Cardiac muscle cell (in vitro differentiated cells and primary cell): ENCODE measurements around the gene R3HDM2. TPM values are rescaled to one million over a fixed set of nuclear protein-coding genes. Genes with fewer than 3 reads are reported as not detected.
"Not testable (repeated sequence)": the region's sequence is repeated elsewhere in the genome, so short reads cannot be mapped to it uniquely, and the experiment has no call there.

Source experiments
- DNase-seq, 2 donors: peaks; one replicate each; pipeline versions ENCODE4 v3.0.0 to v3.0.0-alpha.2; 2010 to 2017; ENCODE audit warnings: low read depth in 1 of 2, low spot score in 1 of 2
- H3K27ac ChIP-seq: fragments of 200-600 bp; sonication (generic); 2 replicates; pipeline ENCODE4 v1.5.1; 2016
- H3K27me3 ChIP-seq: fragments of 200-600 bp; sonication (generic); 2 replicates; pipeline ENCODE4 v1.6.0; 2016; ENCODE audit warnings: control low read depth
- H3K36me3 ChIP-seq: fragments of 200-600 bp; sonication (generic); 2 replicates; pipeline ENCODE4 v1.5.1; 2016; ENCODE audit warnings: control low read depth
- H3K4me1 ChIP-seq: fragments of 200-600 bp; sonication (generic); 2 replicates; pipeline ENCODE4 v1.8.1; 2017; ENCODE audit warnings: low read depth, mild to moderate bottlenecking, mixed run types
- H3K4me3 ChIP-seq: fragments of 200-600 bp; sonication (generic); 2 replicates; pipeline ENCODE4 v1.5.1; 2016; ENCODE audit warnings: mild to moderate bottlenecking
- H3K9me3 ChIP-seq: fragments of 200-600 bp; sonication (generic); 2 replicates; pipeline ENCODE4 v1.5.1; 2017; ENCODE audit warnings: low read depth, mild to moderate bottlenecking, control low read depth
- CTCF ChIP-seq: IDR thresholded peaks from 2 replicates; pipeline ENCODE4 v1.5.1; 2012; ENCODE audit warnings: low read depth, mild to moderate bottlenecking, low read length
- polyA plus RNA-seq: library from polyadenylated mRNA; unstranded; fragments of >200 nt; fragmentation: Nextera tagmentation; extraction: Ambion mirVana; gene quantifications from 2 replicates; pipeline ENCODE4 v1.2.1, GENCODE V29; 2016
- total RNA-seq: library from RNA; depleted of rRNA; stranded (reverse); fragments of >200 nt; gene quantifications from 2 replicates; pipeline ENCODE4 v1.2.3, GENCODE V29; 2016

The R3HDM2 gene
- total and polyA plus RNA-seq, 2 experiments from 2014 or later: 23.3 to 59.9 TPM

GRCh38 chr12:57431654-57432188 is 878 bp upstream of the R3HDM2 start:
- Histone ChIP-seq H3K27ac (peak overlapping the region; percentile 97), H3K4me1 (peaks cover 15% of the 10 kb centered on the region)
- TF ChIP-seq CTCF: no peak

GRCh38 chr12:57430112-57430930 is 522 bp downstream of the R3HDM2 start:
- H3K27ac ChIP-seq: peak overlapping the region; percentile 97
- H3K9me3 ChIP-seq: no peaks in the 10 kb centered on the region
- H3K27me3 ChIP-seq: no peaks in the 10 kb centered on the region
- H3K36me3 ChIP-seq: no peaks in the 10 kb centered on the region
- H3K4me3 ChIP-seq: peak overlapping the region; percentile 72
- DNase-seq: peak; percentile 30 to 80
- H3K4me1 ChIP-seq: peaks cover 15% of the 10 kb centered on the region
- TF ChIP-seq CTCF: no peak

More at GRCh38 chr12:57431654-57432188, 878 bp upstream of the R3HDM2 start:
- Histone ChIP-seq H3K9me3 (no peaks in the 10 kb centered on the region), H3K4me3 (no peak overlapping the region), H3K36me3 (no peaks in the 10 kb centered on the region), H3K27me3 (no peaks in the 10 kb centered on the region)
- no peak for DNase-seq

GRCh38 chr12:57429473-57430111 is 1.3 kb downstream of the R3HDM2 start:
- no peaks in the 10 kb centered on the region for H3K9me3 ChIP-seq
- peak overlapping the region; percentile 97 for H3K27ac ChIP-seq
- TF ChIP-seq CTCF: no peak
- peak in 1 of 2 donors; percentile 11 for DNase-seq
- peaks cover 15% of the 10 kb centered on the region for H3K4me1 ChIP-seq
- no peaks in the 10 kb centered on the region for H3K36me3 ChIP-seq
- H3K4me3 ChIP-seq: peak overlapping the region; percentile 72
- H3K27me3 ChIP-seq: no peaks in the 10 kb centered on the region

- H3K4me1 ChIP-seq: peaks cover 15% of the 10 kb centered on the region
- H3K27ac ChIP-seq: peak overlapping the region; percentile 97
- no peak overlapping the region for H3K4me3 ChIP-seq
- no peaks in the 10 kb centered on the region for H3K27me3 ChIP-seq
- no peak for TF ChIP-seq CTCF
- H3K36me3 ChIP-seq: no peaks in the 10 kb centered on the region
- no peaks in the 10 kb centered on the region for H3K9me3 ChIP-seq
- DNase-seq: no peak
Observed at GRCh38 chr12:57428965-57429364, 1.9 kb downstream of the R3HDM2 start.

- H3K36me3 ChIP-seq, H3K4me3 ChIP-seq, H3K27me3 ChIP-seq, H3K27ac ChIP-seq, H3K9me3 ChIP-seq, DNase-seq: not testable (repeated sequence)
- peaks cover 15% of the 10 kb centered on the region for H3K4me1 ChIP-seq
Observed at GRCh38 chr12:57426948-57427347, 3.9 kb downstream of the R3HDM2 start.

- Histone ChIP-seq H3K4me3 (no peak overlapping the region), H3K36me3 (no peaks in the 10 kb centered on the region), H3K27ac (no peak overlapping the region), H3K9me3 (no peaks in the 10 kb centered on the region), H3K4me1 (peaks cover 5% of the 10 kb centered on the region), H3K27me3 (no peaks in the 10 kb centered on the region)
- no peak for DNase-seq
- no peak for TF ChIP-seq CTCF
Observed at GRCh38 chr12:57420482-57420881, 10.4 kb downstream of the R3HDM2 start.
